Measurements from ENCODE around the gene BMF.

- no peak for TF ChIP-seq EZH2 (IDR thresholded peaks at IDR 0.05; ENCODE audit: insufficient read depth, poor library complexity, severe bottlenecking)
- TF ChIP-seq EZH2phosphoT487 (IDR thresholded peaks at IDR 0.05; ENCODE audit: insufficient read depth, low read depth), result no peak
Observed at GRCh38 chr15:40118473-40118872, 9.8 kb upstream of the BMF start.
